ENCODE results near the gene SERAC1. TPM values are rescaled to one million over a fixed set of nuclear protein-coding genes. Genes with fewer than 3 reads are reported as not detected.

SERAC1 gene
- total RNA-seq, 4 donors from 2014 or later = 5.2 to 14.9 (median 10.1) TPM

- H3K36me3 ChIP-seq = peaks cover 4 to 59% (median 4%) of the 10 kb centered on the region in 3 donors
- no peak for TF ChIP-seq POLR2A (IDR thresholded peaks at IDR 0.05)
- TF ChIP-seq CTCF (IDR thresholded peaks at IDR 0.05) = no peak
- H3K27me3 ChIP-seq = no peaks in the 10 kb centered on the region
- H3K4me1 ChIP-seq = peaks cover 32 to 45% (median 36%) of the 10 kb centered on the region in 3 donors
- DNase-seq = no peak
- H3K27ac ChIP-seq = no peak overlapping the region
- 60 to 94% methylated on average over 5 to 6 of the region's 24 CpGs for WGBS, 2 donors
- intact Hi-C loops (cut with DNase I) = loop anchor here (10.0 kb wide), 1 partner anchor 60 kb away; no protein-coding TSS in a partner anchor
- H3K4me3 ChIP-seq = no peak overlapping the region
- no peaks in the 10 kb centered on the region for H3K9me3 ChIP-seq
These were observed 103.3 kb downstream of the SERAC1 start for GRCh38 chr6:158064725-158065251.

DNA sequence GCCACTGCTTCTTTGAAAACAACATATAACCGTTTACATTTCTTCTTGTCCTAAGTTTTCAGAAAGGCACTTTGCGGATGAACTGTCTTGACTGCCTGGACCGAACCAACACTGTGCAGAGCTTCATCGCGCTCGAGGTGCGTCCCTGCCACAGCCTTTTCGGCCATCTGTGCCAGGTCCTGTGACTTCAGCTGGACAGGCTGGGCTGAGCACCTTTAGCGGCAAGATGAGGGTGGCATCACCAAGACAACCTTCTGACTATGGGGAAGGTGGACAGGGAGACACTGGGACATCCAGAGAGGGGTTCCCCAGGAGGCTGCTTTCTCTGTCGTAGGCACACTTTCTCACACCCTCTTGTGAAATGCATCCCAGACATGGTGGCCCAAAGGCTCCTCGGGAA, 104.3 kb downstream of the SERAC1 start:
- no peak for DNase-seq
- Histone ChIP-seq H3K27ac (no peak overlapping the region), H3K9me3 (no peaks in the 10 kb centered on the region), H3K4me3 (no peak overlapping the region), H3K36me3 (peaks cover 4 to 56% (median 4%) of the 10 kb centered on the region in 3 donors), H3K27me3 (no peaks in the 10 kb centered on the region), H3K4me1 (peaks cover 30 to 45% (median 37%) of the 10 kb centered on the region in 3 donors)
- 93% methylated on average over 8 to 10 of the region's 11 CpGs for WGBS, 2 donors
- intact Hi-C loops (cut with DNase I) = loop anchor here (10.0 kb wide), 1 partner anchor 59 kb away; no protein-coding TSS in a partner anchor
- TF ChIP-seq POLR2A (IDR thresholded peaks at IDR 0.05) = no peak
- TF ChIP-seq CTCF (IDR thresholded peaks at IDR 0.05) = no peak

DNA sequence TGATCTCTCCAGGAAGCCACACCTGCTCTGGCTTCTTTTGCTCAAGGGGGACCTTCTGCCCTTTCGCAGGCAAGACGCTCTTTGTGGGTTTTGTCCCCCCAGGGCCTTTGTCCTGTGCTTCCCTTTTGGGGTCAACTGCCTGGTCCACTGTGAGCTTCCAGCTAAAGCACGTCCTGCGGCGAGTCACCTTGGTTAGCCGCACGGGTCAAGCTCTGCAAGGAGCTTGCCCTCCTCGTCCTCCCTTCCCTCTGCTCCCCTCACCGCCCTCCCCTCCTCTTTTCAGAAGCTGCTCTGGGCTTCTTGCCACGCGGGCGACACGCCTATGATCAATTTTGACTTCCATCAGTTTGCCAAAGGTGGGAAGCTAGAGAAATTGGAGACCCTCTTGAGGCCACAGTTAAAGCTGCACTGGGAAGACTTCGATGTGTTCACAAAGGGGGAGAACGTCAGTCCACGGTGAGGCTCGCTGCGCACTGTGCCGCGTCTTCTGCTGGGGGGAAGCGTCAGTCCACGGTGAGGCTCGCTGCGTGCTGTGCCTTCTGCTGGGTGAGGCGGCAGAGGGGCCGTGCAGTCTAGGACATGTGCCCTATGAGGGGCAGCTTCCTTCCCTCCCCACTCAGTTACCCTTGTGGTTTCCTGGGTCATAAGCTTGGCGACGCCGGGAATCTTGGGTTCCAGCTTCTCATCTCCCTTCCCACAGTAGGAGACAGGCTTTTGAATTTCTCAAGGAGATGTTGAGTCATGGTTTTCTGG, 106.2 kb downstream of the SERAC1 start:
- no peak overlapping the region for H3K4me3 ChIP-seq
- no peaks in the 10 kb centered on the region for H3K27me3 ChIP-seq
- 93 to 97% methylated on average over 20 to 21 of the region's 29 CpGs for WGBS, 2 donors
- intact Hi-C loops (cut with DNase I) = loop anchor here (10.0 kb wide), 1 partner anchor 57 kb away; no protein-coding TSS in a partner anchor
- no peaks in the 10 kb centered on the region for H3K9me3 ChIP-seq
- H3K4me1 ChIP-seq = peaks cover 18 to 48% (median 38%) of the 10 kb centered on the region in 3 donors
- TF ChIP-seq POLR2A (IDR thresholded peaks at IDR 0.05) (no peak), CTCF (IDR thresholded peaks at IDR 0.05) (no peak)
- peaks cover 4 to 52% (median 4%) of the 10 kb centered on the region in 3 donors for H3K36me3 ChIP-seq
- no peak for DNase-seq
- peak overlapping the region in 1 of 4 donors; percentile 89 for H3K27ac ChIP-seq

- Histone ChIP-seq H3K4me1 (peaks cover 18 to 50% (median 38%) of the 10 kb centered on the region in 3 donors), H3K9me3 (no peaks in the 10 kb centered on the region), H3K36me3 (peaks cover 4 to 47% (median 4%) of the 10 kb centered on the region in 3 donors), H3K27me3 (no peaks in the 10 kb centered on the region), H3K27ac (peak overlapping the region in 3 of 4 donors; percentile 80 to 92 (median 89)), H3K4me3 (no peak overlapping the region)
- DNase-seq = no peak
- no peak for TF ChIP-seq POLR2A (IDR thresholded peaks at IDR 0.05)
- no peak for TF ChIP-seq CTCF (IDR thresholded peaks at IDR 0.05)
- intact Hi-C loops (cut with DNase I) = loop anchor here (10.0 kb wide), 1 partner anchor 57 kb away; no protein-coding TSS in a partner anchor
- 89% methylated on average over 5 of the region's 5 CpGs; no CpG with 5 or more reads in 1 of the 2 donors for WGBS, 2 donors
These were observed 106.7 kb downstream of the SERAC1 start for GRCh38 chr6:158061361-158061708.
